SK-N-SH treated with all-trans-retinoic acid at 6 μM for 48 hours (cell line): ENCODE measurements around the gene AKAP1.

Experiments used
- ATAC-seq: fragments of 200-7000 bp; cut with Tn5 transposase; 3 replicates; pipeline ENCODE4 v1.9.1; 2020; ENCODE audit warnings: mild to moderate bottlenecking, moderate library complexity
- ARNTL ChIP-seq: fragments of 450-650 bp; formaldehyde crosslinking; IDR thresholded peaks from 2 replicates; pipeline ENCODE4 v1.5.0; 2020; ENCODE audit warnings: low read depth, mild to moderate bottlenecking, moderate library complexity, borderline replicate concordance
- BACH2 ChIP-seq: fragments of 250-450 bp; sonication (Bioruptor Pico); IDR thresholded peaks from 2 replicates; pipeline ENCODE4 v1.9.0; 2021; ENCODE audit warnings: mild to moderate bottlenecking, borderline replicate concordance
- CREB5 ChIP-seq: fragments of 250-450 bp; sonication (Bioruptor Pico); IDR thresholded peaks from 2 replicates; pipeline ENCODE4 v1.5.1; 2020; ENCODE audit warnings: low read depth, mild to moderate bottlenecking, moderate library complexity
- CSDC2 ChIP-seq: fragments of 250-450 bp; sonication (Bioruptor Pico); IDR thresholded peaks from 2 replicates; pipeline ENCODE4 v1.5.0; 2020; ENCODE audit warnings: mild to moderate bottlenecking, moderate library complexity
- GLIS3 ChIP-seq: fragments of 250-450 bp; sonication (Bioruptor Pico); IDR thresholded peaks from 2 replicates; pipeline ENCODE4 v1.5.0; 2020; ENCODE audit warnings: mild to moderate bottlenecking, moderate library complexity
- ISL1 ChIP-seq: fragments of 250-450 bp; sonication (Bioruptor Pico); IDR thresholded peaks from 2 replicates; pipeline ENCODE4 v2.1.2; 2022; ENCODE audit warnings: mild to moderate bottlenecking, moderate library complexity
- OSR1 ChIP-seq: fragments of 250-450 bp; sonication (Bioruptor Pico); IDR thresholded peaks from 2 replicates; pipeline ENCODE4 v1.8.0; 2022; ENCODE audit warnings: moderate library complexity, mild to moderate bottlenecking, inconsistent platforms
- PATZ1 ChIP-seq: fragments of 250-450 bp; sonication (Bioruptor Pico); IDR thresholded peaks from 2 replicates; pipeline ENCODE4 v1.8.0; 2020; ENCODE audit warnings: mild to moderate bottlenecking, moderate library complexity, borderline replicate concordance
- POU6F1 ChIP-seq: fragments of 250-450 bp; sonication (Bioruptor Pico); IDR thresholded peaks from 2 replicates; pipeline ENCODE4 v1.8.0; 2021; ENCODE audit warnings: low read depth, mild to moderate bottlenecking, moderate library complexity, borderline replicate concordance
- PPARA ChIP-seq: fragments of 250-450 bp; sonication (Bioruptor Pico); IDR thresholded peaks from 2 replicates; pipeline ENCODE4 v1.5.0; 2020; ENCODE audit warnings: mild to moderate bottlenecking, borderline replicate concordance
- RARB ChIP-seq: fragments of 250-450 bp; sonication (Bioruptor Pico); IDR thresholded peaks from 2 replicates; pipeline ENCODE4 v1.8.0; 2021; ENCODE audit warnings: mild to moderate bottlenecking, moderate library complexity
- SNAI2 ChIP-seq: fragments of 250-450 bp; sonication (Bioruptor Pico); IDR thresholded peaks from 2 replicates; pipeline ENCODE4 v1.5.0; 2020; ENCODE audit warnings: mild to moderate bottlenecking, moderate library complexity
- TCF4 ChIP-seq: fragments of 250-450 bp; sonication (Bioruptor Pico); IDR thresholded peaks from 2 replicates; pipeline ENCODE4 v1.8.0; 2021; ENCODE audit warnings: mild to moderate bottlenecking, moderate library complexity, borderline replicate concordance
- TOX ChIP-seq: fragments of 250-450 bp; sonication (Bioruptor Pico); IDR thresholded peaks from 2 replicates; pipeline ENCODE4 v1.8.0; 2021; ENCODE audit warnings: mild to moderate bottlenecking, moderate library complexity, borderline replicate concordance
- ZC3H10 ChIP-seq: fragments of 250-450 bp; sonication (Bioruptor Pico); IDR thresholded peaks from 2 replicates; pipeline ENCODE4 v1.5.1; 2021; ENCODE audit warnings: mild to moderate bottlenecking, moderate library complexity
- ZFP3 ChIP-seq: fragments of 250-450 bp; sonication (Bioruptor Pico); IDR thresholded peaks from 2 replicates; pipeline ENCODE4 v1.5.0; 2020; ENCODE audit warnings: mild to moderate bottlenecking, moderate library complexity
- ZFP30 ChIP-seq: fragments of 450-650 bp; formaldehyde crosslinking; IDR thresholded peaks from 2 replicates; pipeline ENCODE4 v1.5.0; 2022; ENCODE audit warnings: mild to moderate bottlenecking, moderate library complexity
- ZNF565 ChIP-seq: fragments of 450-650 bp; formaldehyde crosslinking; conservative IDR thresholded peaks from 2 replicates; pipeline ENCODE4 v1.5.0; 2020; ENCODE audit warnings: low read depth, mild to moderate bottlenecking, moderate library complexity
- ZNF70 ChIP-seq: fragments of 450-650 bp; formaldehyde crosslinking; IDR thresholded peaks from 2 replicates; pipeline ENCODE4 v1.5.0; 2020; ENCODE audit warnings: mild to moderate bottlenecking, moderate library complexity
- ZNF8 ChIP-seq: fragments of 450-650 bp; formaldehyde crosslinking; IDR thresholded peaks from 2 replicates; pipeline ENCODE4 v1.5.0; 2020; ENCODE audit warnings: mild to moderate bottlenecking, moderate library complexity
- TF ChIP-seq, protein P1 (sequence below): fragments of 250-450 bp; sonication (Bioruptor Pico); IDR thresholded peaks from 2 replicates; pipeline ENCODE4 v1.5.0; 2020; ENCODE audit warnings: mild to moderate bottlenecking, moderate library complexity
- TF ChIP-seq, protein P2 (sequence below): fragments of 250-450 bp; sonication (Bioruptor Pico); IDR thresholded peaks from 2 replicates; pipeline ENCODE4 v1.5.1; 2021; ENCODE audit warnings: mild to moderate bottlenecking, moderate library complexity

Gene AKAP1

DNA sequence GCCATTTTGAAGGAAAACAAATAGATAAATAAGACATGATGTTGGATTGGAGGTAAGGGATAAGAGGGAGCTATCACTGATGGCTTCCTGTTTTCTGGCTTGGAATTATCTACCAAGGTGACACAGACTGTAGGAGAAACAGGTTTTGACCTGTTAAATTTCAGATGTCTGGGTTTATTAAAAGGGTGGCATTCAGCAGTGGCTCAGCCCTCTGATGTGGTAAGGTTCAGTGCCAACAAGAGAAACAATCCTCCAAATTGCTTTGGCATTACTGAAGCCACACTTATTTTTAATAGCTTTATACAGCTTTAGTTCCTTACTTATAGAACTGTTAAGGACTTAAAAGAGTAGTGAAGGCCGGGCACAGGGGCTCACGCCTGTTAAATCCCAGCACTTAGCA lies 37.0 kb upstream of the AKAP1 start:
- no peak for ATAC-seq
- TF ChIP-seq ZNF70 (CRISPR knock-in tag) (no peak), OSR1 (CRISPR knock-in tag) (no peak), POU6F1 (CRISPR knock-in tag) (no peak), GLIS3 (CRISPR knock-in tag) (no peak), ISL1 (CRISPR knock-in tag) (no peak), ZFP30 (CRISPR knock-in tag) (no peak), PPARA (CRISPR knock-in tag) (no peak), ARNTL (CRISPR knock-in tag) (no peak), ZNF8 (CRISPR knock-in tag) (no peak), ZNF565 (CRISPR knock-in tag) (no peak), RARB (CRISPR knock-in tag) (no peak), ZC3H10 (CRISPR knock-in tag) (no peak), PATZ1 (CRISPR knock-in tag) (no peak), SNAI2 (CRISPR knock-in tag) (no peak), BACH2 (CRISPR knock-in tag) (no peak)
- TF ChIP-seq, protein P1, sequence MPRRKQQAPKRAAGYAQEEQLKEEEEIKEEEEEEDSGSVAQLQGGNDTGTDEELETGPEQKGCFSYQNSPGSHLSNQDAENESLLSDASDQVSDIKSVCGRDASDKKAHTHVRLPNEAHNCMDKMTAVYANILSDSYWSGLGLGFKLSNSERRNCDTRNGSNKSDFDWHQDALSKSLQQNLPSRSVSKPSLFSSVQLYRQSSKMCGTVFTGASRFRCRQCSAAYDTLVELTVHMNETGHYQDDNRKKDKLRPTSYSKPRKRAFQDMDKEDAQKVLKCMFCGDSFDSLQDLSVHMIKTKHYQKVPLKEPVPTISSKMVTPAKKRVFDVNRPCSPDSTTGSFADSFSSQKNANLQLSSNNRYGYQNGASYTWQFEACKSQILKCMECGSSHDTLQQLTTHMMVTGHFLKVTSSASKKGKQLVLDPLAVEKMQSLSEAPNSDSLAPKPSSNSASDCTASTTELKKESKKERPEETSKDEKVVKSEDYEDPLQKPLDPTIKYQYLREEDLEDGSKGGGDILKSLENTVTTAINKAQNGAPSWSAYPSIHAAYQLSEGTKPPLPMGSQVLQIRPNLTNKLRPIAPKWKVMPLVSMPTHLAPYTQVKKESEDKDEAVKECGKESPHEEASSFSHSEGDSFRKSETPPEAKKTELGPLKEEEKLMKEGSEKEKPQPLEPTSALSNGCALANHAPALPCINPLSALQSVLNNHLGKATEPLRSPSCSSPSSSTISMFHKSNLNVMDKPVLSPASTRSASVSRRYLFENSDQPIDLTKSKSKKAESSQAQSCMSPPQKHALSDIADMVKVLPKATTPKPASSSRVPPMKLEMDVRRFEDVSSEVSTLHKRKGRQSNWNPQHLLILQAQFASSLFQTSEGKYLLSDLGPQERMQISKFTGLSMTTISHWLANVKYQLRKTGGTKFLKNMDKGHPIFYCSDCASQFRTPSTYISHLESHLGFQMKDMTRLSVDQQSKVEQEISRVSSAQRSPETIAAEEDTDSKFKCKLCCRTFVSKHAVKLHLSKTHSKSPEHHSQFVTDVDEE (CRISPR knock-in tag) = no peak
- TF ChIP-seq, protein P2, sequence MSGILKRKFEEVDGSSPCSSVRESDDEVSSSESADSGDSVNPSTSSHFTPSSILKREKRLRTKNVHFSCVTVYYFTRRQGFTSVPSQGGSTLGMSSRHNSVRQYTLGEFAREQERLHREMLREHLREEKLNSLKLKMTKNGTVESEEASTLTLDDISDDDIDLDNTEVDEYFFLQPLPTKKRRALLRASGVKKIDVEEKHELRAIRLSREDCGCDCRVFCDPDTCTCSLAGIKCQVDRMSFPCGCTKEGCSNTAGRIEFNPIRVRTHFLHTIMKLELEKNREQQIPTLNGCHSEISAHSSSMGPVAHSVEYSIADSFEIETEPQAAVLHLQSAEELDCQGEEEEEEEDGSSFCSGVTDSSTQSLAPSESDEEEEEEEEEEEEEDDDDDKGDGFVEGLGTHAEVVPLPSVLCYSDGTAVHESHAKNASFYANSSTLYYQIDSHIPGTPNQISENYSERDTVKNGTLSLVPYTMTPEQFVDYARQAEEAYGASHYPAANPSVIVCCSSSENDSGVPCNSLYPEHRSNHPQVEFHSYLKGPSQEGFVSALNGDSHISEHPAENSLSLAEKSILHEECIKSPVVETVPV (CRISPR knock-in tag) = no peak

DNA sequence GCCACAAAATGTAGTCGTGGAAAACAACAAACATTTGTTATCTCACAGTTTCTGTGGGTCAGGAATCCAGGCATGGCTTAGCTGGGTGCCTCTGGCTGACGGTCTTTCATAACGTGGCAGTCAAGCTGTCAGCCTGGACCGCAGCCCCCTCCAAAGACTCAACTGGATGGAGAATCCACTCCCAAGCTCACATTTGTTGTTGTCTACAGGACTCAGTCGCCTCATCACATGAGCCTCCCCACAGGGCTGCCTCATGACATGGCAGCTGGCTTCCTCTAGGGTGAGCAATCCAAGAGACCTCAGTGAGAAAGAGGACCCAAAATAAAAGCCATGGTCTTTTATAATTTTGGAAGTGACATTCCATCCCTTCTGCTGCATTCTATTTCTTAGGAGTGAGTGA lies 34.7 kb upstream of the AKAP1 start:
- TF ChIP-seq TOX (CRISPR knock-in tag) (no peak), ZNF8 (CRISPR knock-in tag) (no peak), RARB (CRISPR knock-in tag) (no peak), TCF4 (CRISPR knock-in tag) (no peak), CSDC2 (CRISPR knock-in tag) (no peak), ZFP30 (CRISPR knock-in tag) (no peak), ZNF70 (CRISPR knock-in tag) (no peak), SNAI2 (CRISPR knock-in tag) (no peak), BACH2 (CRISPR knock-in tag) (no peak), GLIS3 (CRISPR knock-in tag) (no peak), ZFP3 (CRISPR knock-in tag) (no peak), ISL1 (CRISPR knock-in tag) (no peak), POU6F1 (CRISPR knock-in tag) (no peak), ARNTL (CRISPR knock-in tag) (no peak), ZC3H10 (CRISPR knock-in tag) (no peak), CREB5 (no peak), PPARA (CRISPR knock-in tag) (no peak), OSR1 (CRISPR knock-in tag) (no peak)
- TF ChIP-seq, protein P2 (CRISPR knock-in tag) = no peak
- TF ChIP-seq, protein P1 (CRISPR knock-in tag) = no peak
- peak; percentile 38; the same call in 2 of the 3 replicates for ATAC-seq
